Measurements from ENCODE around the gene SHISA9.

DNA sequence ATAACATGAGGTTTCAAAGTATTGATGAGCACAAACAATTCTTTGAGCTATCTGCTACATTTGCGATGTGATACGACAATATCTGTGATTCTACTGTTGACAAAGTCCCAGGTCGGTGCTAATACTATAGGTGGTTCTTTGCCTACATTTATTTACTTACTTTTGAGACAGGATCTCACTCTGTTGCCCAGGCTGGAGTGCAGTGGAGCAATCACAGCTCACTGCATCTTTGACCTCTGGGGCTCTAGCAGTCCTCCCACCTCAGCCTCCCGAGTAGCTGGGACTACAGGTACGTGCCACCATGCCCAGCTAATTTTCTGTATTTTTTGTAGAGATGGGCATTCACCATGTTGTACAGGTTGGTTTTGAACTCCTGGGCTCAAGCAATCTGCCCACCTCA lies 343.4 kb downstream of the SHISA9 start:
- TF ChIP-seq, protein P1, sequence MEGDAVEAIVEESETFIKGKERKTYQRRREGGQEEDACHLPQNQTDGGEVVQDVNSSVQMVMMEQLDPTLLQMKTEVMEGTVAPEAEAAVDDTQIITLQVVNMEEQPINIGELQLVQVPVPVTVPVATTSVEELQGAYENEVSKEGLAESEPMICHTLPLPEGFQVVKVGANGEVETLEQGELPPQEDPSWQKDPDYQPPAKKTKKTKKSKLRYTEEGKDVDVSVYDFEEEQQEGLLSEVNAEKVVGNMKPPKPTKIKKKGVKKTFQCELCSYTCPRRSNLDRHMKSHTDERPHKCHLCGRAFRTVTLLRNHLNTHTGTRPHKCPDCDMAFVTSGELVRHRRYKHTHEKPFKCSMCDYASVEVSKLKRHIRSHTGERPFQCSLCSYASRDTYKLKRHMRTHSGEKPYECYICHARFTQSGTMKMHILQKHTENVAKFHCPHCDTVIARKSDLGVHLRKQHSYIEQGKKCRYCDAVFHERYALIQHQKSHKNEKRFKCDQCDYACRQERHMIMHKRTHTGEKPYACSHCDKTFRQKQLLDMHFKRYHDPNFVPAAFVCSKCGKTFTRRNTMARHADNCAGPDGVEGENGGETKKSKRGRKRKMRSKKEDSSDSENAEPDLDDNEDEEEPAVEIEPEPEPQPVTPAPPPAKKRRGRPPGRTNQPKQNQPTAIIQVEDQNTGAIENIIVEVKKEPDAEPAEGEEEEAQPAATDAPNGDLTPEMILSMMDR (IDR thresholded peaks at IDR 0.05): no peak
- TF ChIP-seq POLR2A (IDR thresholded peaks at IDR 0.05; ENCODE audit: low read depth): no peak
- TF ChIP-seq EP300 (IDR thresholded peaks at IDR 0.05): no peak
- TF ChIP-seq POLR2AphosphoS5 (IDR thresholded peaks at IDR 0.05): no peak

Data from esophagus muscularis mucosa (tissue), 4 donors.